HG03521 (cell line): ENCODE data around the gene TPD52L2.
"Not testable (repeated sequence)": the region's sequence is repeated elsewhere in the genome, so short reads cannot be mapped to it uniquely, and the experiment has no call there.

Experiments used
- ATAC-seq: cut with Tn5 transposase; IDR thresholded peaks from one replicate; pipeline ENCODE4 v1.9.1; 2021; ENCODE audit warnings: mild to moderate bottlenecking, moderate library complexity; ENCODE audit not compliant: unreplicated experiment

The TPD52L2 gene

DNA sequence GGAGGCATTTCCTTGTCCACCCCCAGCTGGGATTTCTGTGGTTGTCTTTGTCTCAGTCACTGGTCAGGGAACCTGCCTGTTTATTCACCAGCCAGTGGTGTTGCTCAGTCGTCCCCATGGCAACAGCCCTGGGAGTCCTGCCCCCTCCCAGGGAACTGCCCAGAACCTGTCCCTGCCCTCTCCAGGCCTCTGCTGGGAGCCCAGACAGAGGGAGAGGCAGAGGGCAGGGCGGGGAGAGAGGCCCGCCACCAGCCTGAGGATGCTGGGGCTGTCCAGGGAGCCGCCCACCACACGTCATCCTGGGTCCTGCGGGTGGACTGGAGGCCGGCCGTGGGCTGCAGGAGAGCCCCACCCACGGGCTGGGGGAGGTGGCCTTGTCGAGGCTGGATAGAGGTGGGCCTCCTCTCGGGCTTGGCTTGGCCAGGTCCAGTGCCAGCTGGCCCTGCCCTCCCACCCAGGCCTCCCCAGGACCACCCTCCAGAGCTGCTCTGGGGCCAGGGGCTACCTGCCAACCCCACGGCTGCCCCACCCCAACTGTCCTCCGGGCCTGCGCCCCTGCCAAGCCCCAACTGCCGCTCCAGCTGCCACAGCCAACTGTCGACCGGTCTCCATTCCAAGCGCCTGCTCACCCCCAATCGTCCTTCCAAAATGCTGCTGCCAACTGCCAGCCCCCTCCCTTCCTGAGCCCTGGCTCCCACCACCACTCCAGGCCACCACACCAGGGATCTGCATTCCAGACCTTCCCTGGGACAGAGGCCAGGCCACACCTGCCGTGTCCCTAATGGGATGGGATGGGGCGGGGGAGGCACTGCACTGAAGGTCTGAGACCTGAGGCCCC is 29.8 kb upstream of the TPD52L2 start:
- ATAC-seq = no peak

DNA sequence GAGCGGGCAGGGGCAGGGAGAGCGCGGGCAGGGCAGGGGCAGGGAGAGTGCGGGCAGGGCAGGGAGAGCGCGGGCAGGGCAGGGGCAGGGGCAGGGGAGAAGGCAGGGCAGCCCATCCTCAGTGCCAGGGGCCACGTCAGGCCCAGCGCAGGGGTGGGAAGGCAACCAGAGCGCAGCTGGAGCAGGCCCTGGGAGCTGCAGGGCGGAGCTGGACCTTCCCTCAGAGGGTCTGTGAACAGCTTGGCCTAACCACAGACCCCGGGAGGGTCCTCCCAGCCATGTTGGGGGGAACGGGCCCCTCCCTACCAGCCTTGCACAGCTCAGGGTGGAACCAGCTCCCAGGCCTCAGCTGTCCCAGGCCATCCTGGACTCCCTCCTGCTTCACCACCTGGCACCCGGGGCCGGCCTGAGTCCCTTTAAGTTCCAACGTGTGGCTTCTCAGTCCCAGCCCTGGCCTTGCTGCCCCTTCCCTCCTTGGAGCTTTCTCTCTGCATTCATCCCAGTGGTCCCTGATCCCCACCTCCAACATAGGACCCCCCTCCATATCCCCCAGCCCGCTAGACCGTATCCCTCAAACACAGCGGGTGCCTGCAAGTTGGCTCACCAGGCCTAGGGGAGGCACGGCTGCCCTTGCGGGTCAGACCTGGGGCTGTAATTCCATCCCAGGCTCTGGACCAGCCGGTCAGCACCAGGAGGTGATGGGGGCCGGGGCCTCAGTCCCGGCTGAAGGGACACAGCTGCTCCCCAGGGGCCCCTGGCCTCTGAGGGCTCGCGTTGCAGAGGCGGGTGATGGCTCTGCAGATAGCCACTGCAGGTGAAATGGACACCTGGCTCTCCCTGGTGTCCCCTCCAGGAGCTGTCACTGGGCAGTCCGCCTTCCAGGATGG is 28.4 kb upstream of the TPD52L2 start:
- ATAC-seq = no peak

DNA sequence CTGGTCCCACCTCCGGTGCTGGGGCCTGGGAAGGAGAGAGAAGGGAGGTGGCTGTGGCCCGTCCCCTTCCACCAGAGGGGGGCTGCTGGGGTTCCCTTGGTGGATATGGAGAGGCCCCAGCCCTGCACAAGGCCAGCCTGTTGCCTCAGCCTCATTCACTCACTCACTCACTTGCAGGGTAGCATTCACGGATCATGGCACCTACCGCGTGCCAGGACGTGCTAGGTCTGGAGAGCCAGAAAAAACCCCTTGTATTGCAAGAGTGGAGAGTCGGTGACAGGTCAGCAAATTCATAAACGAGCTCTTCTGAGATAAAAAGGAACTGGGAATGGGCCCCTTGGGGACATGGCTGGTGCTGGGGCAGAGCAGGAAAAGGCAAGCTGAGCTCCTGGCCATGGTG is 27.6 kb upstream of the TPD52L2 start:
- no peak for ATAC-seq

DNA sequence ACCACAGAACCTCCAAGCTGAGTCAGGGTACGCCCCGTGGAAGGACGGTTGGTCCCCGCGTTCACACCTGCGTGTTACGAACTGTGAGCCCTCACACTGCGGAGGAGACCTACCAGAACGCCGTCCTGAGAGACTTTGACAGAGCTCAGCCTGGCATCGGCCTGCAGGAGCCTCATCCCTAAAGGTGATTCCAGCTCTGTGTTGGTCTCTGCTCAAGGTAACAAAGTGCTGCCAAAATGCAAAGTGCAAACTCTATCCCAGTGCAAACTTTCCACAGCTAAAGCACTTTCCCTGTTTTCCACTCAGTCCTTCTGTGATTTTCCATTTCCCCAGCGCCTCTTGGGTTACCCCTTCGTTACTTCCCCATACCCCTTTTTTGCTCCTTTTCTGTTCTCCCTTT is 25.4 kb upstream of the TPD52L2 start:
- ATAC-seq = no peak

DNA sequence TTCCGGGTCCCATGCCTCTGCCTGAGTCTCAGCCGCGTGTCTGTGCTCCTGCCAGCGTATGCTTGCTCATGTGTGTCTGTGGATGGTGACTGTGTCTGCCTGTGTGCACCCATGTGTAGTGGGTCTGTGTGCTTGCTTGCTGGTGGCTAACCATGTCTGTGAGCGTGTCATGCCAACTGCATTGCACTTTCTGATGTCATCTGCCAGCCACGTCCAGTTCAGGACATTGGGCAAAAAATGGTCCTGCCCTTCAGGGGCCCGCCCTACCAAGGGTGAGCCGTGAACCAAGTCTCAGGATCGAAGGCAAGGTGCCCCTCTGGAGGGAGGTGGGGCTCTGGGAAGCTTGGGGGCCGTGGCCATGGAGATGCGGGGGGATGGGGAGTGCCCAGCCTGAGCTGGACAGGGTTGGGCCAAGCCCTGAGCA is 24.7 kb upstream of the TPD52L2 start:
- ATAC-seq = no peak

DNA sequence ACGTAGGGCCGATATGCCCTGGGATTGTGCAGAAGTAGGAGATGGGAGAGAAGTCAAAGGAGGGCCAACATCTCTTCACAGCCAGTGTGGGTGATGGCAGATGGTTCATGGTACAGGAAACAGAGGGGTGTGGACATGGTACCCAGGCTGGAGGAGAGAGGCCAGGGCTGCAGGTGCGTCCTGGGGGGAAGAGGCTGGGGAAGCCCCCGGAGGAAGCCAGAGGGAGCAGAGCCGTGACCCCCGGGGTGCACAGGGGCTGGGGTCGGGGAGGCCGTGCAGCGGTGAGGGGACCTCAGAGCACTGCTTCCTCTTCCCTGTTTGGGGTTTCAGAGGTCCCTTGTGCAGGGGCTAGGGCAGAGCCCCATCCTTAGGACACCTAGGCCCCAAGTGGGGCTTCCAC is 22.8 kb upstream of the TPD52L2 start:
- ATAC-seq = no peak

DNA sequence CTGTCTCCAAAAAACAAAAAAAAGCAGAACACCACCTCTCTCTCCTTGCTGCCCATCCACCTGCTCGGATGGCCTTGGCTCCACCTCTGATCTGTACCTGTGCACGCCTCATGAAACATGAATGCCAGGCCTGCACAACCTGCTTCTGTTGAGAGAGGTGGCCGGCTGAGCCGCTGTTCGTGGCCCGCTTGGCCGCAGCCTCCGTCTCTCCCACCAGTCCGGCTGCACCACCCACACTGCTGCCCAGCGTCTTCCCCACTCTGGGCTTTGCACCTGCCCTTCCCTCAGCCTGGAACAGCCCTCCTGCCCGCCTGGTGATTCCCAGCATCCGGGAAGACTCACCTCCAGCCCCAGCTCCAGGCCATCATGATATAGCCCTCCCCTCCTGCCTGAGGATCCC is 21.8 kb upstream of the TPD52L2 start:
- no peak for ATAC-seq

DNA sequence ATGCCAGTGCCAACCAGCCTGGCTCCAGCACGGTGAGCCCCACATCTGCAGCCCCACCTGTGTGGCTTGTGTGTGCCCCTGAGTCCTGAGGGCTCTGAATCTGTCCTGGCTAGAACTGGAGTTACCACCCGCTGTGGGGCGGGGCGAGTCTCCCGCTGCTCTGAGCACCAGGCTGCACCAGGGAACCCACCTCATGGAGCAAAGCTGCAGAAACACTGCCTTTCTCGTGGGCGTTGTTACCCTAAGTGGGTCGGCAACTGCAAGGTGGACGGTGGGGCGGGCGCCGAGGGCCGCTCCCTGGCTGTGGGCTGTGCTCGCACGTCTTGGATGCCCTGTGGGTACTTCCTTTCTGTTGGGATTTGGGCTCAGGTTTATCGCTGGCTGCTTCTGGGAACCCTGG is 21.3 kb upstream of the TPD52L2 start:
- ATAC-seq = no peak

DNA sequence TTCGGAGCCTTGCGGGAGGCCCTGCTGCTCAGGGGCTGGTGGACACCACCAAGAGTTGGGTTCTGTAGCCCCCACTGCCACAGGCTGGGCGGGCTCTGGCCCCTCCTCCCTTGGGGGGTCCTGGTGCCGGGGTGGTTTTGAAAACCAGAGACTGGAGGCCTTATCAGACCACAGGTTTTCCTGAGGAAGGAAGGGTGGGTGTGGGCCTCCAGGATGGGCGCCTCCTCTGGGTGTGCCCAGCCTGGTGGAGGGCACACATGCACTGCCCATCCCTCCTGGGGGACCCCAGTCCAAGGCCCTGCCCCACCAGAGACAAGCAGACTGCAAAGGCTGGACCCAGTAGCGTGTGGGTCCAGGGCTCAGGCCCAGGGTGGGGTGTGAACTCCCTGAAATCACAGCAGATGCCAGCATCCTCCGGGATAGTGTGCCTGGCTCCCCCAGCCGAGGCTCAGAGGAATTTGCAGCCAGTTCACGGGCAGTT is 20.5 kb upstream of the TPD52L2 start:
- ATAC-seq = no peak

DNA sequence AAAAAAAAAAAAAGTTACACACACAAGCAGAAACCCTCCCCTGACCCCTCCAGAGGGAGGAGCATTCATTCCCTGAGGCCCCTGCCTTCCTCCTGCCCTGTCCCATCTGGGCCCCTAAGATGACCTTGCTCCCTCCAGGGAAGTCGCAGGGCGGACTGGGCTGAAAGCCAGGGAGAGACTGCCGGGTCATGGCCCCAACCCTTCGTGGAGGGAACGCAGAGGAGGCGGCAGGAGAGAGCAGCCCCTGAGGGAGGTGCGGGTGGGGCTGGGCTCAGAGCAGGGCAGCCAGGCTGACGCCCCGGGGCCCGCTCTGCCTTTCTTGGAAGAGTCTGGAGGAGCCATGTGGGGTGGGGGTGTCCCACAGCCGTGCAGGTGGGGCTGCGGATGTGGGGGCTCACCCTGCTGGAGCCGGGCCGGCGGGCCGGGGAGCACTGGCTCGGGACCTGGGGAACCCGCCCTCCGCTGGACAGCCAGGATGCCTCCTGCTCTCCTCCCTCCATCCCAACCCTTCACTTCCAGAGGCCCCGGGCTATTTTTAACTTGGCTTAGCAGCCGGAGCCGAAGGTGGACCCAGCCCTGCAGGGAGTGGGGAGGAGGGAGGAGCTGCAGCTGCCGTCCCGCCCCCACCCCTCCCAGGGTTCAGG is 18.8 kb upstream of the TPD52L2 start:
- no peak for ATAC-seq

DNA sequence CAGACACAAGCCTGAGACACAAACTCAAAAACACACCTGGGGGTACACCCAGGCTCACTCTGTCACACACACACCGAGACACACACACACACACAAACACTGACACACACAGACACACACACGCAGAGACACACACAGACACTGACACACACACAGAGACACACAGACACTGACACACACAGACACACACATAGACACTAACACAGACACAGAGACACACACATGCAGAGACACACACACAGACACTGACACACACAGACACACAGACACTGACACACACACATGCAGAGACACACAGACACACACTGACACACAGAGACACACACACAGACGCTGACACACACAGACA is 18.2 kb upstream of the TPD52L2 start:
- ATAC-seq = no peak

DNA sequence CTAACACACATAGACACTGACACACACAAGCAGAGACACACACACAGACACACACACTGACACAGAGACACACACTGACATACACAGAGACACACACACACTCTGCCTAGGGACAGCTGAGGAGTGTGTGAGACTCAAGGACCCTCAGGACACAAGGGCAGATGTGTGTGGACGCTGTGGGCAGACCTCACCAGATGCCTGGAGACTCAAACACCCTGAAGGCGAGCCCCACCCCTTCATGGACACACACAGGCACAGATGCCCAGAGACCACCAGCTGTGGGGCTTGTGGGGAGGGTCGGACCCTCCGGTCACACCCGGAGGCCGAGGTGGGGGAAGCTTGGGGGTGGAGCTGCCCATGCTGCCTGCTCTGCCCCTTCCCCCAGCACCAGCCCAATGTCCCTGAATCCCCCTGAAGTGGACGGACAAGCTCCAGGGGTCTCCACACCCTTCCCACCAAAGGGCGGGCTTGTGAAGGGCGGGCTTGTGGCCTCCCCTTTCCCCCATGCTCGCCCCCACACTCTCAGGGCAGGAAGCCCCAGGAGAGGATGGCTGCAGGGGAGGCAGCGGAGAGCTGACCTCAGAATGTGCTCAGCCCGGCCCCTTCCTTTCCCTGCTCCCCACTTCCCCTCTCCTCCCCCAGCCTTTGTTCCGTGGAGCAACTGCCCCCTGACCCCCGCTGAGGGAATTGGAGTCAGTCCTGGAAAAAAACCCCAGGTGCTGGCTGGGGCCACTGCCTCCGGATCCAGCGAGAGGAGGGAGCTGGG is 17.6 kb upstream of the TPD52L2 start:
- no peak for ATAC-seq

DNA sequence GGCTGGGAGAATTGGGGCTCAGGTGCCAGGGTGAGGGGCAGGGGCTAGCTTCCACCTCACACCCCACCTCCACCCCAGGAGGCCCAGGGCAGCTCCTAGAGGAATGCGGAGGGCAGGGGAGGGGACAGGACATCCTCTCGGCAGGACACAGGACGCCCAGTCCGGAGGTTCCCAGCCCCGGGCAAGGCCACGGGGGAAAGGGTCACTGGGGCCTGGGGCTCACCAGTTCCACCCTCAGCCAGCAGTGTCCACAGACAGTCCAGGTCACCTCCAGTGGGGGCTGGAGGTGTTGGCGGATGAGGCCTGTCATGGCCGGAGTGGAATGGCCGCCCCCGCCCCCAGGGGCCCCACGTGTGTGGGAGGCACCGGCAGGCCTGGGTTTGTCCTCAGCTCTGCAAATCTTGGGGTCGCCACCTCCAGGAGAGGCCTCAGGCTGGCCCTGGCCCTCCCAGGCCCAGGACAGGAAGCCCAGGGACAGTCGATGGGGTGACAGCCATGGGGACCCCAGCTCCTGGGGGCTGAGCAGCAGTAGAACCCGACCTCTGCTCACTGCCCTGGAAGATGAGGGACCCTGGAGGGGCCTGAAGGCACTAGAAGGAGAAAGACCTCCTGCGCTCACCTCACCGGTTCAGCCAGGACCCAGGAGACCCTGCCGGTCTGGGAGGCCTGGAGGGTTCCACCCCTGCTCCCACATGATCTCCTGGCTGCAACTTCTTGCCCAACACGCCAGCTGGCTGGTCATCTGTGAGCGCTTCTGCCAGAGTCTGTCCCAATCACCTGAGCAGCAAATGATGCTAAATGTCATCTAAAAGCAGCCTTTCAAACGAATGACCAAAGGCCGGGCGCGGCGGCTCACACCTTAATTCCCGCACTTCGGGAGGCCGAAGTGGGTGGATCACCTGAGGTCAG is 16.8 kb upstream of the TPD52L2 start:
- no peak for ATAC-seq

DNA sequence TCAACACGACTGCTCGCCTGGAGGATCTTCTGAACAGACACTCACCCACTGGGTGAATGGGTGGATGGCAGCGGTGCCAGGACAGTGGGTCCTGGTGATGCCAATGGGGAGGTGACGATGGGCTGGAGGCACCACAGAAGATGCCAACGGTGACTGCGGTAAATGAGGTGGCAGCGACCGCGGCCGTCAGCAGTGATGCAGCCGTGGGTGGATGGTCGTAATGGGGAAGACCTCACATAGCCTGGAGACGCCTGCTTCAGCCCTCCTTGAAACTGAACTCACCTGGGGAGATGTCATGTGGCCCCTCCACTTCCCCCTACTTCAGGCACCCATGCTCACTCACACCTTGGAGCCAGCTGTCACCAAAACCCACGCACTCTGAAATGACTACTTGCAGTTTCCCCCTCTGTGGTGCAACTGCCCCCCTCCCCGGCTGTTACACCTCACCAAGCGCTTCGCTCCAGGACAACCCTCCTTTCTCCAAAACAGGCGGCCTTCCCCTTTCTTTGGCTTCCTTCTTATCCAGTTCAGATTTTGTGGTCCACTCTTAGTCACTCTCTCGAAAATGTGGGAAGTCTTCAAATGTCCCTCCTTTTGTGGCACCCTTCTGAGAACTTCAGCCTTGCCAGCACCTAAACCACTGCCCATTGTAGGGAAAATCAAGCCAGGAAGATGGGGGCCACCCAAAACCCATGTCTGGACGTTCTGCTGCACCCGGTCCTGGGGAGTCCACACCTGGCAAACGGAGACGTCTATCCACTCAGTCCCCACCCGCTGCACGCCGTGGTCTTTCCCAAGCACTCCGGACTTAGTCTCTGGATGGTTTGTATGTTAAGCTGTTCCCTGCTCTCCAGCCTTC is 14.2 kb upstream of the TPD52L2 start:
- ATAC-seq = peak; percentile 81

DNA sequence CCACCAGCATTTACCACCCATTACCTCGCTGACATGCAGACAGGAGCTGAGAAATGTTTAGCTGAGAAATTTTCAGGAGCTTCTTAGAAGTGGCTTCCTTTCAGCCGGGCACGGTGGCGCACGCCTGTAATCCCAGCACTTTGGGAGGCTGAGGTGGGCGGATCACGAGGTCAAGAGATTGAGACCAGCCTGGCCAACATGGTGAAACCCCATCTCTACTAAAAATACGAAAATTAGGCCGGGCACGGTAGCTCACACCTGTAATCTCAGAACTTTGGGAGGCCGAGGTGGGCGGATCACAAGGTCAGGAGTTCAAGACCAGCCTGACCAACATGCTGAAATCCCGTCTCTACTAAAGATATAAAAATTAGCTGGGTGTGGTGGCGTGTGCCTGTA is 13.5 kb upstream of the TPD52L2 start:
- not testable (repeated sequence) for ATAC-seq

DNA sequence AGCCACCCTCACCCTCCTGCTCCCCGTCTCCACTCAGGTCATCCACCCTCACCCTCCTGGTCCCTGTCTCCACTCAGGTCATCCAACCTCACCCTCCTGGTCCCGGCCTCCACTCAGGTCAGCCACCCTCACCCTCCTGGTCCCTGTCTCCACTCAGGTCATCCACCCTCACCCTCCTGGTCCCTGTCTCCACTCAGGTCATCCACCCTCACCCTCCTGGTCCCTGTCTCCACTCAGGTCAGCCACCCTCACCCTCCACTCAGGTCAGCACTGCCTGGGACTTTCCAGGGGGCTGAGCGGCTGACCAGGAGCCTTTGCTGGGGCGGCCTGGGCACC is 11.4 kb upstream of the TPD52L2 start:
- not testable (repeated sequence) for ATAC-seq

DNA sequence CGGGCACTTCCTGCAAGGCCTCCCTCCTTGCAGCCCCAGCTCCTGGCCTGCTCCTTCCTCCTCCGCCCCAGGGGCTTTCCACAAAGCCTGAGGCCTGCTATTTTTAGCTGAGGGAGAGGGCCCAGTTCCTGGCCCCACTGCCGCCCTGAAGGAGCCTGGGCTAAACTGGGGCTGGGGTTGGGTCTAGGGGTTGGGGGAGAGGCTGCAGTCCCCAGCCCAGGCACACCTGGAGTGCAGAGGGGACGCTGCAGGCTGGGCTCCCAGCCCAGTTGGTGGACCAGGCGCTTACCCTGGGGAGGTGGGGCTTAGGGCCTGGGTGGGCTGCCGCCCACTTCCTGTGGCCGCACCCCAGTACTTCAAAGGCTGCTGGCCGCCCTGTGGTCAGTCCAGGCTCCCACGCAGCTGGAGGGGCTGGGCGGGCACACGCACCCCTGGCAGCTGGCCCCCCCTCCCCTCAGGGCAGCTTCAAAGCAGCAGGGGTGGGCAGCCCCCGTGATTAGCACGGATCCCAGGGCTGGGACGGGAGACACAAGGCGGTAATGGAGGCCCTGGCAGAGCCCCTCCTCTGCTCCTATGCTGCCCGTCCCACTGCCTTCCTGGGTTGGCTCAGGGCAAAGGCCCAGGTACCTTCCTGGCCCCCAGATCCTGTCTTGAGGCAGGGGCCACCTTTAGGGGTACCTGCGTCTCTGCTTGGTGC is 10.9 kb upstream of the TPD52L2 start:
- ATAC-seq = no peak

DNA sequence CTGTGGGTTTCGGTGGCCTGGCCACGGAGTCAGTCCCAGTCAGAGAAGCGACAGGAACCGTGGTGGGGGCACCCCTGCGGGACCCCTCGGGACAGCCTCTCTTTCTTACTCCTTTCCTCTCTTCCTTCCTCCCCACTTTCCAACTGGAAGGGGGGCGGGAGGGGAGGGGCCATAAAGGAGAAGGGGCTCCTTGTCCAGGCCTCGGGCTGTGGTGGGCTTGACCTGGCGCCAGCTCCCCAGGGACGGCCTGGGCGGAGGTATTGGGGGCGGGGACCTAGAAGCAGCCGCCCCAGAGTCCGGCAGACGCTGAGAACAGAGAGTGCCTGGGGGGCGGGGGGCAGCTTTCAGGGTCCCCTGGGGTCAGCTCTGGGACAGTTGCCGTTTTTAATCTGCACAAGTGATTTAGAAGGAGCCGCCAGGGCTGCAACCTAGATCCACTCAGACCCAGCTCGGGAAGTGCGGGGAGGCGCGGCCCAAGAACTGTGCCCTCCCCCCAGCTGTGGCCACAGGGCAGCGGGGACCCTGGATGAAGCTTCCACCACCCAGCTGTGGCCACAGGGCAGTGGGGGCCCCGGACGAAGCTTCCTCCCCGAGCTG is 10.2 kb upstream of the TPD52L2 start:
- ATAC-seq = no peak
